CD4-positive, alpha-beta T cell (primary cell): Measurements from ENCODE around the gene DTX3L. TPM values are rescaled to one million over a fixed set of nuclear protein-coding genes. Genes with fewer than 3 reads are reported as not detected.

ENCODE experiments used
- ATAC-seq: fragments of 200-7000 bp; cut with Tn5 transposase; one replicate; pipeline ENCODE4 v1.10.0; 2022; ENCODE audit warnings: mild to moderate bottlenecking; ENCODE audit not compliant: poor library complexity
- CTCF ChIA-PET: fragments of 350-600 bp; sonication (Branson Sonifier 250); formaldehyde crosslinking; loops from one replicate; lab custom pipeline; 2021; ENCODE audit warnings: antibody characterized with exemption, inconsistent platforms; lab: Charles Lee
- POLR2A ChIA-PET: fragments of 350-600 bp; sonication (Branson Sonifier 250); formaldehyde crosslinking; loops from one replicate; lab custom pipeline; 2021; ENCODE audit warnings: antibody characterized with exemption, inconsistent platforms; lab: Charles Lee
- DNase-seq, 14 experiments: peaks; one replicate each; pipeline ENCODE4 v3.0.0-alpha.2; 2013 to 2020; ENCODE audit warnings: mixed read lengths in 2 of 14
- H3K27ac ChIP-seq, 2 donors: one replicate each; pipeline versions ENCODE4 v1.5.1 to v1.7.0; 2013; ENCODE audit warnings: low read length in 2 of 2, low read depth in 1 of 2, mild to moderate bottlenecking in 1 of 2
- H3K27me3 ChIP-seq, 2 experiments: 1 replicate in 1 of 2; 2 replicates in 1 of 2; pipeline versions ENCODE4 v1.6.1 to v1.7.0; 2013; ENCODE audit warnings: low read length in 2 of 2, control low read depth in 1 of 2, mild to moderate bottlenecking in 1 of 2, moderate library complexity in 1 of 2; ENCODE audit not compliant: insufficient read depth in 2 of 2, control insufficient read depth in 1 of 2
- H3K36me3 ChIP-seq: one replicate; pipeline ENCODE4 v1.6.1; 2013; ENCODE audit warnings: low read length, control low read depth; ENCODE audit not compliant: insufficient read depth
- H3K4me1 ChIP-seq: one replicate; pipeline ENCODE4 v1.6.1; 2013; ENCODE audit warnings: low read length, control low read depth; ENCODE audit not compliant: insufficient read depth
- H3K4me3 ChIP-seq: one replicate; pipeline ENCODE4 v1.5.1; 2013; ENCODE audit warnings: mild to moderate bottlenecking, low read length, moderate library complexity
- H3K9me3 ChIP-seq, 2 experiments: 1 replicate in 1 of 2; 2 replicates in 1 of 2; pipeline versions ENCODE4 v1.6.1 to v1.7.0; 2013; ENCODE audit warnings: low read length in 2 of 2, mild to moderate bottlenecking in 2 of 2, control low read depth in 1 of 2, moderate library complexity in 1 of 2; ENCODE audit not compliant: control insufficient read depth in 1 of 2, insufficient read depth in 1 of 2
- H3K27ac Mint-ChIP-seq: one replicate; pipeline ENCODE4 v1.8.0; 2020; ENCODE audit warnings: mixed read lengths
- H3K27me3 Mint-ChIP-seq: one replicate; pipeline ENCODE4 v1.8.0; 2021; ENCODE audit warnings: mixed read lengths
- H3K36me3 Mint-ChIP-seq: one replicate; pipeline ENCODE4 v1.8.0; 2021; ENCODE audit warnings: low read depth, mixed read lengths
- H3K4me1 Mint-ChIP-seq: one replicate; pipeline ENCODE4 v1.8.0; 2021; ENCODE audit warnings: low read depth, mixed read lengths
- H3K4me3 Mint-ChIP-seq: one replicate; pipeline ENCODE4 v1.8.0; 2020; ENCODE audit warnings: mild to moderate bottlenecking, mixed read lengths
- H3K9me3 Mint-ChIP-seq: one replicate; pipeline ENCODE4 v1.8.0; 2020; ENCODE audit warnings: mixed read lengths
- CTCF ChIP-seq: fragments of 200-600 bp; IDR thresholded peaks from one replicate; pipeline ENCODE4 v1.8.0; 2022; ENCODE audit warnings: antibody characterized with exemption, mild to moderate bottlenecking
- intact Hi-C, 2 experiments: fragments of 100-400 bp; cut with DNase I in 1 of 2; cut with micrococcal nuclease in 1 of 2; formaldehyde crosslinking; loops; one replicate each; pipeline versions ENCODE4 v1.15.1 to v1.9.0; 2023 to 2025; cut with DNase I, micrococcal nuclease
- total RNA-seq, 174 experiments: library from RNA in 2 of 174; stranded (reverse) in 2 of 174; gene quantifications; one replicate each; pipeline ENCODE4 v1.2.3 and lab custom pipeline; 2021 to 2026

Gene DTX3L
- total RNA-seq, 2 experiments from 2014 or later: 15.4 to 18.6 TPM

DNA sequence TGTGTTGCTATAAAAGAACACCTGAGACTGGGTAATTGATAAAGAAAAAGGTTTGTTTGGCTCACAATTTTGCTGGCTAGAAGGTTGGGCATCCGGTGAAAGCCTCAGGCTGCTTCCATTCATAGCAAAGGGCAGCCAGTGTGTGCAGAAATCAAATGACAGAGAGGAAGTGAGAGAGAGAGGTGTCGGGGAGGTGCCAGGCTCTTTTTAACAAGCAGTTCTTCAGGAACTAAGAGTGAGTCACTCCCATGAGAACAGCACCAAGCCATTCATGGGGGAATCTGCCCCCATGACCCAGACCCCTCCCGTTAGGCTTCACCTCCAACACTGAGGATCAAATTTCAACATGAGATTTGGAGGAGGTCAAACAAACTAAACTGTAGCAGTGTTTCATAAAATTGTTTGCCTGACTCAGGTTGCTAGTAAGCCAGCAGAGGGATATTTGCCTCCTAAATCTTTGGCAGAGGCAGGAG is 8.8 kb downstream of the DTX3L start:
- DNase-seq (peak in 7 of 14 experiments; percentile 4 to 74 (median 43)), ATAC-seq (no peak)
- H3K36me3 Mint-ChIP-seq: peaks cover 65% of the 10 kb centered on the region

GRCh38 chr3:122576174-122576940 is 12.2 kb downstream of the DTX3L start:
- peak overlapping the region in 1 of 2 donors; percentile 53 for H3K27ac ChIP-seq
- Mint-ChIP-seq H3K27ac (peak overlapping the region; percentile 86), H3K9me3 (peaks cover 2% of the 10 kb centered on the region), H3K4me3 (peak overlapping the region; percentile 99), H3K4me1 (peaks cover 68% of the 10 kb centered on the region), H3K27me3 (no peaks in the 10 kb centered on the region), H3K36me3 (peaks cover 57% of the 10 kb centered on the region)
- H3K4me1 ChIP-seq: peaks cover 29% of the 10 kb centered on the region
- H3K4me3 ChIP-seq: no peak overlapping the region
- H3K9me3 ChIP-seq: peaks cover 0 to 2% of the 10 kb centered on the region in 2 experiments
- intact Hi-C loops: loop anchor here in 1 of 2 experiments (1.0 to 5.0 kb wide), 2 partner anchors 11 to 216 kb away; partner anchors contain the start of gene HSPBAP1
- H3K27me3 ChIP-seq: no peaks in the 10 kb centered on the region
- DNase-seq (peak in 2 of 14 experiments; percentile 26 to 32), ATAC-seq (peak; percentile 20)
- ChIA-PET POLR2A (interaction anchor here (0.7 to 1.5 kb wide), 4 partner anchors 11 to 27 kb away, joined by 3 to 4 read pairs (median 4); partner anchors contain the start of genes DTX3L and PARP9), CTCF (interaction anchor here (0.9 kb wide), 1 partner anchor 12 kb away, joined by 3 read pairs; no protein-coding TSS in a partner anchor)
- H3K36me3 ChIP-seq: peaks cover 12% of the 10 kb centered on the region
- no peak for TF ChIP-seq CTCF

More for the DNA sequence above, 8.8 kb downstream of the DTX3L start:
- Histone ChIP-seq H3K27ac (peak overlapping the region in 1 of 2 donors; percentile 38), H3K4me3 (no peak overlapping the region), H3K9me3 (no peaks in the 10 kb centered on the region), H3K36me3 (peaks cover 42% of the 10 kb centered on the region), H3K4me1 (peaks cover 37% of the 10 kb centered on the region), H3K27me3 (no peaks in the 10 kb centered on the region)
- peaks cover 65% of the 10 kb centered on the region for H3K4me1 Mint-ChIP-seq
- no peaks in the 10 kb centered on the region for H3K9me3 Mint-ChIP-seq
- H3K4me3 Mint-ChIP-seq: peak overlapping the region; percentile 50
- H3K27me3 Mint-ChIP-seq: no peaks in the 10 kb centered on the region
- POLR2A ChIA-PET: no interaction called here
- intact Hi-C loops: no loop called here
- no peak for TF ChIP-seq CTCF
- H3K27ac Mint-ChIP-seq: peak overlapping the region; percentile 67
- CTCF ChIA-PET: no interaction called here

DNA sequence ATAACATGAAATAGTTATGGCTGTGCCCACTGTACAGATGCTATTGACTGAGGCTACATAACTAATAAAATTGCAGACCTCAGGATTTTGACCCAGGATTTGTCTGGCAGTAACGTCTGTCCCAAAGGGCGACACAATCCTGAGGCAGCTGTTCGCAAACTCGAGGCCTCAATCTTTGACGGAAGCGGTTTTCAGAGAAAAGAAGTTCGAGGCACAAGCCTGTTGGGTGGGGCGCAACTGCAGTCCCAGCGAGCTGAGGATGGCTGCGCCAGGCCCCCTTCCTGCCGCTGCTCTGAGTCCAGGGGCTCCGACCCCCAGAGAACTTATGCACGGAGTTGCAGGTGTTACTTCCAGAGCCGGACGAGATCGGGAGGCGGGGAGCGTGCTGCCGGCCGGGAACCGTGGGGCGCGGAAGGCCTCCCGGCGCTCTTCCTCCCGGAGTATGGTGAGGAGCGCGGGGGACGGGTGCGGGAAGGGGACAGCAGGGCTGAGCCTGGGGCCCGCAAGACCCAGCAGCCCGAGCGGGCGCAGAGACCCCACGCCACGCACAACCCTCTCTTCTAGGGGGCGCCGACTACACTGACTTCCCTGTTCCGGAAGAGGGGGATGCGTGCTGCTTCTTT is 13.4 kb downstream of the DTX3L start, which contains the start of gene PARP15:
Gene PARP15, plus strand, starts transcription at position 242 of the 623 bp plus-strand sequence. Its CDS starts 18 bp downstream, at position 260.
- H3K4me3 Mint-ChIP-seq: peak within 1 kb of the TSS; percentile 99
- Histone ChIP-seq H3K4me1 (peaks cover 29% of the 10 kb centered on the region), H3K9me3 (peaks cover 4 to 14% of the 10 kb centered on the region in 2 experiments), H3K4me3 (peak within 1 kb of the TSS; percentile 81), H3K27me3 (no peaks in the 10 kb centered on the region), H3K27ac (peak within 1 kb of the TSS; percentile 53 to 65), H3K36me3 (peaks cover 9% of the 10 kb centered on the region)
- peak within 1 kb of the TSS; percentile 86 for H3K27ac Mint-ChIP-seq
- peaks cover 72% of the 10 kb centered on the region for H3K4me1 Mint-ChIP-seq
- H3K27me3 Mint-ChIP-seq: no peaks in the 10 kb centered on the region
- ChIA-PET CTCF (no interaction called here), POLR2A (interaction anchor here (0.8 to 3.3 kb wide), 7 partner anchors 14 to 185 kb away, joined by 3 to 28 read pairs (median 4); partner anchors contain the start of genes DTX3L, KPNA1, PARP14 and PARP9)
- no peak for TF ChIP-seq CTCF
- ATAC-seq: peak; percentile 80
- peaks cover 5% of the 10 kb centered on the region for H3K9me3 Mint-ChIP-seq
- intact Hi-C loops: loop anchor here (2.0 to 5.0 kb wide), 2 partner anchors 13 to 215 kb away; partner anchors contain the start of genes DTX3L (in 1 of the 2), HSPBAP1 (in 1 of the 2) and PARP9 (in 1 of the 2)
- peak; percentile 20 to 72 (median 46) for DNase-seq
- peaks cover 62% of the 10 kb centered on the region for H3K36me3 Mint-ChIP-seq
